Pulmonary artery endothelial cell (primary cell): ENCODE results near the gene TRMO. TPM values are rescaled to one million over a fixed set of nuclear protein-coding genes. Genes with fewer than 3 reads are reported as not detected.

ENCODE experiments used
- DNase-seq: peaks from one replicate; pipeline ENCODE4 v3.0.0-alpha.2; 2011; ENCODE audit warnings: low read depth, low spot score
- total RNA-seq: library from RNA; depleted of rRNA; stranded (reverse); fragments of >200 nt; gene quantifications from 2 replicates; pipeline ENCODE4 v1.2.3, GENCODE V29; 2014

Gene TRMO
- total RNA-seq, 1 donor from 2014 or later: 12.8 TPM

DNA sequence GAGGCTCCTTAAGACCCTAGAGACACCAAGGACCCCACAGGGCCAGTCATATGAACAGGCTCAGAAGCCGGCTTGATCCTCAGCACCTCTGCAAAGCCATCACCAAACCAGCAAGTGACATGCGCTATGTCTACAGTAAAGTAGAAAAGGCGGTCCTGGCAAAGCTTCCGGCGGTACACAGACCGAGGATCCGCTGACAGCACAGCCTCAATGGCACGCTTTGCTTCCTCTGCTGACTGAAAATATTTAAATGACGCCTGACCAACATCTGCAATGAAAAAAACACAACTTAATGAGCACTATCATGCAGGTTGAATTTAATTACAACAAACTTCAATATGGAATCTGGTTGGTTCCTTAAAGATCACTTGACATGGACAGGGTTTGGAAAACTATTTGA, 17.6 kb downstream of the TRMO start:
- DNase-seq: no peak

DNA sequence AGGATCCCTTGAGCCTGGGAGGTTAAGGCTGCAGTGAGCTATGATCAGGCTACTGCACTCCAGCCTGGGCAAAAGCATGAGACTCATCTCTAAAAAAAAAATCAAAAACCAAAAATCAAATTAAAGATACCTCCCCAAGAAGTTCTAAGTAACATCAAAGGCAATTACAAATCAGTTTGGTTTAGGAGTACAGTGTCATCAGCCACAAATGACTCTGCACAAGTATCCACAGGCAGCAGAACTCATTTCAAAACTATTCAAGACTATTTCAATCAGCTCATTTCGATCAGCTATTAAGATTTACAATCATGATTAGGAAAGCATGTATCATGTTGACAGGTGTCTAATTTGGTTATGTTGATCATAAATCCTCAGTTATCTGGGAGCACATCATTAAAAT, 19.1 kb downstream of the TRMO start:
- DNase-seq: no peak

DNA sequence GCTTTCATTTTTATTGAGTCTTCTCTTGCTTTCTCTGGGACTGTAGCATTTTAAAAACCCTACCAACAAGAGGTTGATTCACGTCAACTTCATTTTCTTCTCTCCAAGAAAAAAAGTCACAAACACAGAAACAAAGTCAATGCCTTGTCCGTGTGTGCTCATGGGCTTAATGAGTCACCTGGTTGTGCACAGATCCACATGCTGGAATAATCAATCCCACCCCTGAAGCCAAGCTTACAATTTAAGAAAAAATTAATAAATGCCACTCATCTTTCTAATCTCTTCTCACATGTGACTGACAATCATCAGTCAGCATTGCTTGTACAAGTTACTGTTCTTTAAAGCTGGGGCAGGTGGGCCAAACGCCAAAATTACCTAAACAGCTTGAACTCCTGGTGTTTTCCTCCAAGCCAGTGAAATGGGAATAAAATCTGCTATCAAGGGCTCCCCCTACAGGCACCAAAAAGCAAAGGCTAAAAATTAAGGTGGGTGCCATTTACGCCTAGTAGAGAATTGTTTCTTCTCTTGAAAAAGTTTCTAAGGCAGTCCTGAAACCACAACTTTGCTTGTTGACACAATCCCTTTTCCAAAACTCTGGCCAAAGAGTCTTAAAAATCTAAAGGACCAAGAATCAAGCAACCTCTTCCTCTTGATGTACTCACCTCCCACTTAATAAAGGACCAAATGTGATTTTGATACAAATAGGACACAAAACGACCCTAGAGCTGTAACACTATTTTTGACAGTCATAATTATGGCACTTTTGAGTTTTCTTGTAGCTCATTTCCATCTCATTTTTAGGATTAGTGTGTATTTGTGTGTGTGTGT, 21.3 kb downstream of the TRMO start:
- no peak for DNase-seq

DNA sequence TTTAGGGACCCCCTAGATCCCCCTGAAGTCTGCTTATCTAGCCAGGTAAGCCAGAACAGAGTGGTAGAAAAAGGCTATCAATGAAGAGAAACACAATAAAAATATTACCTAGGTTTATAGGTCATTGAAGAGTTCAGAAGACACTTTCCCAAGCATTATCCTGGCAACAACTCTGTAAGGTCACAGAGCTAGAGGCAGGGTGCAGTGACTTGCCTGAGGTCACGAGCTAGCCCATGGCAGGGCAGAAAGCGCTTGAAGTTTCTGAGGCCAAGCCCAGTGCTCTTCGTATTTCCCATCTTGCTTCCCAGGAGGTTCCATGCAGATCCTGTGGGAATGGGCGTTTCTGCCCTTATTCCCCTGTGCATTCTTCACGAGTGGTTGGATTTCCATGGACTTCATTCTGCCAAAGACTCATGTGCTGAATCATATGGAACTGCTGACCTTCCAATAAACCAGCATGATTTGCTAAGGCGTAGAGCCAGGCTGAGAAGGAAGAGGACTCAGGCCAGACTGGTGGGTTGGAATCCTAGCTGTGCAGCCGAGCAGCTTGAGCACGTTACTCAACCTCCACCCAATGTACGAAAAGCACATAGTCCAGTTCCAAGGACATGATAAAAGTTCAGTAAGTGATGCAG, 22.1 kb downstream of the TRMO start:
- DNase-seq: no peak

DNA sequence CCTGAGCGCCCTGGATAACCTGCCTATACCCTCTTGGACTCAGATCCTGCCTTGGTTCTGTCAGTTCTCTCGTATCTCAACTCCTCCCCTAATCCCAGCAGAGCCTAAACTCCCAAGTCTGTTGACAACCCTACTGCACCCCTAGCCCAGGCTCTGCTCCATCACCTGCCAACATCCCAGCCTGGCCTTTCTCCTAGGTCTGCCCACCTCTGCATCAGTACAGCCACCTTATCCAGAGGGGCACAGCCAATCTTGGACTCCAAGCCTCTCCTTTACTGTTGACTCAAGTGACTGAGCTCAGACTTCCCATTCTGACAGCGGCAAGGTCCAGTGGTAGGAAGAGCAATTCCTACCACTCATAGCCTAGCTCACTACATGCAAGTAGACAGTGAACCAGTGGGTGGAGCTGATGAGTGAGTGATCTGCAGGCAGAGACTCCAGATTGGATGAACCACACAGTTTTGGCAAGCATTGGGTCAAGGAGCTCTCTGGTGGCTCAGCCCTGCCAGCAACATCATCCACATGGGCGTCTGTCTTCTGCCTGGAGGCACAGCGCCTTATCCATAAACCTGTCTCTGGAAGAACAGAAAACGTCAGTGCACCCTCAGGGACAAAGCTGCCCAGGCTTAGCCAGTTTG, 26.5 kb downstream of the TRMO start:
- DNase-seq: no peak

DNA sequence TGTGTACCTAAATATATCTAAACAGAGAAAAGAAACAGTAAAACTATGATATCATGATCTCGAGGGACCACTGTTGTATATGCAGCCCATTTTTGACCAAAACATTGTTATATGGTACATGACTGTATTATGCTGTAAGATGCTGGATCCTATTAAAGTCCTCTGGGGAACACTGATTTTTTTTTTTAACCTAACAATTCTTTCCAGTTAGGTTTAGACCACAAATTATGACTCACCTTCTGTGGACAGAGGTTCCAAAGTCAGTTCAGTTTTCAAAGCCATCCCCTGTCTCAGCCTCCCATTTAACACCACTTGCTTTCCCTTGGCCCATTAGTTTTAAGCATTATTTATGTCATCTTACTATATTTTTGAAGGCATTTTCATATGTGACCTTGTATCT, 27.1 kb downstream of the TRMO start:
- no peak for DNase-seq

DNA sequence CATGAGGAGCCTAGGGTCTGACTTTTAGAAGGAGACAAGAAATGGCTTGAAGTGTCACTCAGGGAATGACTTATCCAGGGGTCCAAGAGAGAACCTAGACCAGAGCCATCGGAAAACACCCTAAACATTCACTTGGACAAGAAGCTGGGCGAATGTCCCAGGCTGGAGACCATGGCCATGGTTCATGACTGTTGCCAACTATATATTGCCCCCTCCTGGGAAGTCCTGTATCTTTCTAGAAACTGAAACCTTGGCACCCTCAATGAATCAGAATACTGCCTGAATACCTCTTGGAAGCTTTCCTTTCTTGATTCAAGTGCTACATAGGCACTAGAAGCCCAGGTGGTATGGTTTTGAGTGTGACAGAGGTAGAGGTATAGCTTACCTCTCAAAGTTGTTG, 29.9 kb downstream of the TRMO start:
- no peak for DNase-seq

DNA sequence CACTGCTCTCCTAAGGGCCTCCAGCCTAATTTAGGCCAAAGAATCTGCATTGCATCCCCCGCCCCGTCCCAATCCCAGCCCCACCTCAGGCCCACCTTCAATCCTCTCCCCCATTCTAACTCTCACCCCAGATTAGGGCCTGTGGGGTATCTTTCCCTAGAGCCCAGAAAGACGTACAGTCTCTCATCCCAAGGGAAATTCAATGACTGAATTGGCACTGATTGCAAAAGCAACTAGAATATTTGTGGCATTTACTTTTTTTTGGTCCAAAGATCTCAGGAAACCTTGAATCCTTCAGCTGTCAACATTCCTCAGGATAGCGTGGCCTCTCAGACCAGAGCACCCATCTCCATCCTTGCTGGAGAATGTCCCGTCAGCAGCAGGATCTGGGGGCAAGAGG, 30.6 kb downstream of the TRMO start:
- no peak for DNase-seq

DNA sequence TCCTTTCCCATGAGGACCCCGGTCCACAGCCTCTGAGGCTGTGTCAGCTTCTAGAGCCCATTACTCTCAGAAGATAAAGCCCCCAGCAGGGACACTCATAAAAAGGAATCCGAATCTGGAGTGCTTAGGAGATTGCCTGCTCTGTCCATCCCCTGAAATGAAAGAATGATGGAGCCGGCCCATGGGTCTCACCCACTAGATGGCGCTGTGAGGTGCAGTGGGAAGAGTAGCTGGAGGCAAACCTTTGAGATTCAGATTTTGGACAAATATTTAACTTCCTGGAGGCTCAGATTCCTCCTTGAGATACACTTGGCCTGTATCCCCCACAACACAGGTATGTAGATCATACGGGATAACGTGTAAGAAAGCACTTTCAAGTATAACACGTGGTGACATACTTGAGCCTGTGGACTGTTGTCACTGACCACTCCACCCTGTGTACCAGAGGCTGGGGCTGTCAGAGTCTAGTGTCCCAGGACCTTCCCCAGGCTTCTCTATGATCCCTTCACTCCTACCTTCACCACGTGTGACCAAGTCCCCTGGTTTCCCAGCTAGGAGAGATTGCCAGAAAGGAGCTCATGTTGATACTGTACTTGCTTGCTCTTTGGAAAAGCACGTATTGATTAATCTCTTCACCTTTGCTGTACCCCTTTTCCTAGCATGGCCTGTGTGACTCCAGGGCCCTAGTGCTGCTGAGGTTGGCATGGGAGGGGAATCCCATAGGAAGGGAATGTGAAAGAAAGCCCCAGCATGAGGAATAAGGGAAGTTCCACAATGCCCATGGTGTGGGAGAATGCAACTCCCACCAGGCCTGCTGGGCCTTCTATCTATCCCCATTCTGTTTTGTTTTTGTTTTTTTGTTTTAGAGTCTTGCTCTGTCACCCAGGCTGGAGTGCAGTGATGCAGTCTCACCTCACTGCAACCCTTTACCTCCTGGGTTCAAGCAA, 32.1 kb downstream of the TRMO start:
- DNase-seq: no peak

DNA sequence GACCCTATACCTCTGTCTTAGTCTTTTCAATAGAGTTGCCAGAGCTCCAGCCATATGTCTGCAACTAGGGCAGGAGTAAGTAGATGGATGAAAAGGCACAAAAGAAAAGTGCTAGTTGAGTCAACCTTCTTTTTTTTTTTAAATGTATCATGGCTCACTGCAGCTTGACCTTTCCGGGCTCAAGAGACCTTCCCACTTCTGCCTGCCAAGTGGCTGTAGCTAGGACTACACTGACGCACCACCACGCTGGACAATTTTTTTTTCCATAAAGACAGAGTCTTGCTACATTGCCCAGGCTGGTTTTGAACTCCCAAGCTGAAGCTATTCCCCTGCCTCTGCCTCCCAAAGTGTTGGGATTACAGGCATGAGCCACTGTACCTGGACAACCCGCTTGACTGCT, 42.0 kb downstream of the TRMO start:
- no peak for DNase-seq

DNA sequence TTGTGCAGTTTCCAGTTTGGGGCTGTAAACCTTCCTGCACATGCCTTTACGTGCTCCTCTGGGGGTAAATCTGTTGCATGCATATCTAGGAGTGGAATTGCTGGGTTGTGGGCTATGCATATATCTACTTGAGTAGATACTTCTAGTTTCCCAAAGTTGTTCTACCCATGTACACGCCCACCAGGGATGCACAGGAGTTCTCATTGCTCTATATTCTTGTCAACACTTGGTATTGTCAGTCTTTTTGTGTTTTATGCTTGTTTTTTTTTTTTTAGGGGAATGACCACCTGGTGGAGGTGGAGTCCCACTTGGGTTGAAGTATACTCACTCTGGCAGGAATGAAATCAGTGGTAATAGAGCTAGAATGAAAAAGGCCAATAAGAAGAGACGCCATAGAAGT, 46.2 kb downstream of the TRMO start:
- no peak for DNase-seq

DNA sequence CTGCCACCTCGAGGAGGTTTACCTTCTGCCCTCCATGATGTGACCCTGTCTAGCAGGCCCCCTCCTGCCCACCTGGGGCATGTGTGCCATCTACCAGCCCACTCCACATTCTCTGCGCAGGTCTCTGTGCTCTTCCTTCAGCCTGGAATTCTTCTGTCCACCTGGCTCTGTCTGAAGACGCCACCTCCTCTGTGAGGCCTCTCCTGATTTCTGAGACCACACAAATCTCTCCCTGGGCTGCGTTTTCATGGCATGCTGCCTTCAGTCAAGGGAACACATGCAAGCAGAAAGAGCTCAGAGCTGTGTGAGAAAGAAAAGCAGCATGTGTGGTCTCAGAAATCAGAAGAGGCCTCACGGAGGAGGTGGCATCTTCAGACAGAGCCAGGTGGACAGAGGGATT, 47.2 kb downstream of the TRMO start:
- no peak for DNase-seq

DNA sequence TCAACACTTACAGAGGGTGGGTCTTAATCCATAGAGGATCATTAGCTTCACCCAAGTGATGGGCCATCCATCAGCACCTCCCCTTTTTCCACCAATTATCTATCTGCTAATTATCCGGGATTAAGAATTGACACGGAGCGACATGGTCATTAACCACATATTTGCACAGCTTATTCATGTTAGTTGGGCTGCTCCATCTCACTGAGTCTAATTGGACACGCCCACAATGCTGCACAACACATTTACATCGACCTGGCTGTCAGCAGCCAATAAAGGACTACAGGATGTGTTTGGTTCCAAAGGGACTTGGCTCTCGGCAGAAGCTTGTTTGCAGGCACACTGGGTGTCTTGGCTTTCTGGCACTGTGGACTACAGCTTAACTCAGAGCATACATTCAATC, 47.7 kb downstream of the TRMO start:
- no peak for DNase-seq

DNA sequence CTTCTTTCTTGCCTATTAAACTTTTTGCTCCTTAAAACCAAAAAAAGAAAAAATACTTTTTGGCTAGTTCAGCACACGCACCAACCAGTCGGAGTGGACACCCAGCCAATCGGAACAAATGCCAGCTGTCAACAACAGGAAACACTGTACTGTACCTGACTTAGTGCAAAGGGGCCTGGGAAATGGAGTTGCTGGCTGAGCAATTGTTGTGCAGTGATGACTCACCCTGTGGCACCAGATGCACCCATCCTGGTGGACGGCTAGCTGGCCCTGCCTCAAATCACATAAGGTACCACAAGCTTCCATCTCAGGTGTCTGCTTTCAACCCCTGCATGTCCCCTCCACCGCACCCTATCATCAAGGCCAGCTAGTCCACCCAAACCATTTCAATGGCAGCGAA, 48.4 kb downstream of the TRMO start:
- no peak for DNase-seq

DNA sequence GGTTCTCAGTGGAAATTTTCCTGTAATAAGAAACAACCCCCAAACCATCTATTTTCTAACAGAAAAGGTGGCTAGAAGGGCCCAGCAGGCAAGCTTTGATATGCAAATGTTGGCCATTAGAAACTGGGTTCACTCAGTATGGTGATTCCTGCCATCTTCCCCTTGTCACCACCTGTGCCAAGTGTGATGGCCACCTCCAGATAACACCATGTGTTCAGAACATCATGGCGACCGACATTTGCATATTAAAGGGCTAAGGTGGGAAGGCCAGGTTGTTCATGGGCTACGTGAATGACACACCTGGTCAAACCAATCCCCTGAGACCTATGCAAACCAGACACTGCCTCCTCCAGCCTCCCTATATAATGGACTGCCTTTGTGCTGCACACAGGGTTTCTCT, 48.9 kb downstream of the TRMO start:
- no peak for DNase-seq

DNA sequence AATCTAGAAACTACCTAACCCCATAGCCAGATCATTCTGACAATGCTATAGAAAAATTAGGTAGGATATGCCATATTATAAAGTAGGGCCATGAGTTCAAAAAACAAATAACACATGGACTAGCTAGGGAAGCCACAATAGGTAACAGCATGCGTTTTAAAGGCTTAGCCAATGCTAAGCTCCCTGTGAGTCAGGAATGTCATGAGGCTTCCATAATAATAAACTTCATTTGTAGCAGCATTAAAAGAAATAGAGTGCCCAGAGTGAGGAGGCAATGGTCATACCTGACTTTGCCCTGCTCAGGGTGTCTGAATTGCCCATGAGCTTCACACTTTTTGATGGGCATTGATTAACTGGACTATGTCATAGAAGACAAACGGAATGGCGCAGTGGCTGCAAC, 53.4 kb downstream of the TRMO start:
- no peak for DNase-seq

DNA sequence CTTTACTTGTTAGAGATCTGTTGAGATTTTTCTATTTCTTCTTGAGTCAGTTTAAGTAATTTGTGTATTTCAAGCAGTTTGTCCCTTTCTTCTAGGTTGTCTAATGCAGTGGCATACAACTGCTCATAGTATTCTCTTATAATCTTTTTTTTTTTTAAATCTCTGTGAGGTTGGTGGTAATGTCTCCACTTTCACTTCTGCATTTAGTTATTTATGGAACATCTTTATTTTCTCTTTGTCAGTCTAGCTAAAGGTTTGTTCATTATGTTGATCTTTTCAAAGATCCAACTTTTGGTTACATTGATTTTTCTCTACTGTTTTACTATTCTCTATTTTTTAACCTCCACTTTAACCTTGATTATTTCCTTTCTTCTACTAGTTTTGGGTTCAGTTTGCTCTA, 55.5 kb downstream of the TRMO start:
- DNase-seq: no peak

DNA sequence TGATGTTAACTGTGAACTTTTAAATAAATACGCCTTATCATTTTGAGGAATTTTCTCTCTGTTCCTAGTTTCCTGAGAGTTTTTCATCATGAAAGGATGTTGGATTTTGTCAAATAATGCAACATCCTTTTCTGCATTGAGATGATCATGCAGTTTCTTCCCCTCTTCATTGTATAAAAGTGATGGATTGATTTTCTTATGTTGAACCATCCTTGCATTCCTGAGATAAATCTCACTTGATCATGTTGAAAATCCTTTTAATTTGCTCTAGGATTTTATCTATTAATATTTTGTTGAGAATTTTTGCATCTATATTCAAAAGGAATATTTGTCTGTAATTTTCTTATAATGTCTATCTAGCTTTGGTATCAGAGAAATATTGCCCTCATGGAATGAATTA, 56.0 kb downstream of the TRMO start:
- DNase-seq: no peak

DNA sequence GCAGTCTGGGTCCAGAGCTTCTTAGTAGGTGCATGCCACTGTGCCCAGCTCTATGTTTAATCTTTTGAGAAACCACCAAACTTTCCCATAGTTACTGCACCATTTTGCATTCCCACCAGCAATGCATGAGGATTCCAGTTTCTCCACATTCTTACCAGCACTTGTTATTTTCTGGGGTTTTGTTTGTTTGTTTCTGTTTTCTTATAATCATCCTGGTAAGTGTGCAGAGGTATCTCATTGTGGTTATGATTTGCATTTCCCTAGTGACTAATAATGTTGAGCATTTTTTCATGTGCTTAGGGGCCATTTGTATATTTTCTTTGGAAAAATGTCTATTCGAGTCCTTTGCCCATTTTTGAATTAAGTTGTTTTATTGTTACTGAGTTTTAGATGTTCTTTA, 57.9 kb downstream of the TRMO start:
- DNase-seq: no peak

DNA sequence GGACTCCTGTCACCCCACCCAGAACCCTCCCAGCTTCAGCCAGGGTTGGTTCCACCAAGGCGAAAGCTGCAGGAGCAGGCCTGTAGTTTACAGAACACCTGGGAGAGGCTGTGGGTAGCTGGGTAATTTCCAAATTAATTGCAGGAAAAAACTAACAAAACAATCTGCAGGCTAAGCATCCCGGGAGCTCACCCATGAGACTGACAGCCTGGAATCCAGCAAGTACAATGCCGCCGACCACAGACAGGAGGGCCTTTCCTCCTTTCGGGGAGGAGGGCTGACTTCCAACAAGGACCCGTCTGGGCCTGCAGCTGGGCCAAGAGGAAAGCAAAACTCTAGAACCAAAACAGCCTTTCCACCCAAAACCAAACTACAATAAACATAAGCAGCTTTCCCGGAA, 59.0 kb downstream of the TRMO start:
- DNase-seq: no peak

DNA sequence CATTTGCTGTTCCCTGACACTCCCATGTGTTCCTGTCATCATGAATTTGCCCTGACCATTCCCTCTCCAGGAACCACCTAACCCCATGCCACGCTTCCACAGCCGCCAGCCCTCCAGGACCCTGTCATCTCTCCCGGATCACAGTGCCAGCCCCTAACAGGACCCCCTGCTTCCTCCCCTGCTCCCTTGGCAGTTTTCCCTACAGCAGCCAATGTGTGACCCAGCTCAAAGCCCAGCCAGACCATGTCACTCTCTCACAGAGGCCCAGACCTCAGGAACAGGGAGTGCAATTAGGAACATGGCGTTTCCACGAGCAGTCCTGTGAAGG, 61.2 kb downstream of the TRMO start:
- DNase-seq: no peak
